ENCODE data around the gene SLC37A1.

DNA sequence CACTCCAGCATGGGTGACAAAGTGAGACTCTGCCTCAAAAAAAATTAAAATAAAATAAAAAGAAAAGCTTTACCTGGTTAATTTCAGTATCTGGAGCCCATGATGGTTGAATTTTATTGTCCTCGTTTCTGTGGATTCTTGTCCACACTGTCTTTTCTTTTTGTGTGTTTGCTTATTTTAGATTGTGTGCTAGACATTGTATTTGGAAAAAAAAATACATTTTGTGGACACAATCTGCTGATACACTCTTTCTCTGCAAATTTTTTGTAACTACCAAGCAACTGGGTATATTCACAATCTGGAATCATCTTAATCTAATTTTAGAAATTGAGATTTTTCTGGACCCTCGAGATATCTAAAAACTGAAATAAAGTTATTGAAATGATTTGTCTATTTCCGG, 98.2 kb downstream of the SLC37A1 start:
- TF ChIP-seq POLR2A (IDR thresholded peaks at IDR 0.05; ENCODE audit: low read length) (no peak), GATA1 (IDR thresholded peaks at IDR 0.05; ENCODE audit: low read depth, low read length) (no peak)

Data from erythroblast (primary cell).